HepG2 (cell line): Measurements from ENCODE around the gene PNKD.

Experiments
- CEBPB ChIP-seq: IDR thresholded peaks from 2 replicates; pipeline ENCODE4 v1.6.1; 2011; ENCODE audit warnings: low read depth, low read length, improper control_type of control experiment, borderline replicate concordance
- MEIS1 ChIP-seq: sonication (generic); formaldehyde crosslinking; IDR thresholded peaks from 2 replicates; pipeline ENCODE4 v1.9.0; 2021; ENCODE audit warnings: mild to moderate bottlenecking, missing genetic modification reagents, moderate library complexity, borderline replicate concordance
- MXI1 ChIP-seq: IDR thresholded peaks from 3 replicates; pipeline ENCODE4 v1.6.1; 2012; ENCODE audit warnings: low read depth, low read length, inconsistent platforms, borderline replicate concordance
- PRPF4 ChIP-seq: fragments of 200-400 bp; formaldehyde crosslinking; IDR thresholded peaks from 2 replicates; pipeline ENCODE4 v1.6.1; 2016; ENCODE audit warnings: low read length, low read depth; ENCODE audit not compliant: poor library complexity, severe bottlenecking
- TF ChIP-seq, protein P1 (sequence below): sonication (generic); formaldehyde crosslinking; IDR thresholded peaks from 2 replicates; pipeline ENCODE4 v1.4.0; 2020; ENCODE audit warnings: missing genetic modification reagents, borderline replicate concordance

DNA sequence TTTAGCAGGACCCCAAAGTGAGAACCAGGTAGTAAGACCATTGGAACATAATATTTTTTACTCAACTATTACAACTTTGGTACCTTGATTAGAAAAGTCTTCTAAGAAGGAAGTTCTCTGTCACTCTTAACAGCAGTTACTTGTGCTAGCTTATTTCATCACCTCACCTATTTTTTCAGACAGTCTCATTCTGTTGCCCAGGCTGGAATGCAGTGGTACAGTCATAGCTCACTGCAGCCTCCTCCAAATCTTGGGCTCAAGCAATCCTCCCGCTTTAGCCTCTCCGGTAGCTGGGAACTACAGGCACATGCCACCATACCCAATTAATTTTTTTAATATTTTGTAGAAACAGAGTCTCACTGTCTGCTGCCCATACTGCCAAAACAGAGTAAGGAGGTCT, 35.3 kb upstream of the PNKD start:
- no peak for TF ChIP-seq PRPF4
- no peak for TF ChIP-seq MEIS1 (CRISPR knock-in tag)
- TF ChIP-seq, protein P1, sequence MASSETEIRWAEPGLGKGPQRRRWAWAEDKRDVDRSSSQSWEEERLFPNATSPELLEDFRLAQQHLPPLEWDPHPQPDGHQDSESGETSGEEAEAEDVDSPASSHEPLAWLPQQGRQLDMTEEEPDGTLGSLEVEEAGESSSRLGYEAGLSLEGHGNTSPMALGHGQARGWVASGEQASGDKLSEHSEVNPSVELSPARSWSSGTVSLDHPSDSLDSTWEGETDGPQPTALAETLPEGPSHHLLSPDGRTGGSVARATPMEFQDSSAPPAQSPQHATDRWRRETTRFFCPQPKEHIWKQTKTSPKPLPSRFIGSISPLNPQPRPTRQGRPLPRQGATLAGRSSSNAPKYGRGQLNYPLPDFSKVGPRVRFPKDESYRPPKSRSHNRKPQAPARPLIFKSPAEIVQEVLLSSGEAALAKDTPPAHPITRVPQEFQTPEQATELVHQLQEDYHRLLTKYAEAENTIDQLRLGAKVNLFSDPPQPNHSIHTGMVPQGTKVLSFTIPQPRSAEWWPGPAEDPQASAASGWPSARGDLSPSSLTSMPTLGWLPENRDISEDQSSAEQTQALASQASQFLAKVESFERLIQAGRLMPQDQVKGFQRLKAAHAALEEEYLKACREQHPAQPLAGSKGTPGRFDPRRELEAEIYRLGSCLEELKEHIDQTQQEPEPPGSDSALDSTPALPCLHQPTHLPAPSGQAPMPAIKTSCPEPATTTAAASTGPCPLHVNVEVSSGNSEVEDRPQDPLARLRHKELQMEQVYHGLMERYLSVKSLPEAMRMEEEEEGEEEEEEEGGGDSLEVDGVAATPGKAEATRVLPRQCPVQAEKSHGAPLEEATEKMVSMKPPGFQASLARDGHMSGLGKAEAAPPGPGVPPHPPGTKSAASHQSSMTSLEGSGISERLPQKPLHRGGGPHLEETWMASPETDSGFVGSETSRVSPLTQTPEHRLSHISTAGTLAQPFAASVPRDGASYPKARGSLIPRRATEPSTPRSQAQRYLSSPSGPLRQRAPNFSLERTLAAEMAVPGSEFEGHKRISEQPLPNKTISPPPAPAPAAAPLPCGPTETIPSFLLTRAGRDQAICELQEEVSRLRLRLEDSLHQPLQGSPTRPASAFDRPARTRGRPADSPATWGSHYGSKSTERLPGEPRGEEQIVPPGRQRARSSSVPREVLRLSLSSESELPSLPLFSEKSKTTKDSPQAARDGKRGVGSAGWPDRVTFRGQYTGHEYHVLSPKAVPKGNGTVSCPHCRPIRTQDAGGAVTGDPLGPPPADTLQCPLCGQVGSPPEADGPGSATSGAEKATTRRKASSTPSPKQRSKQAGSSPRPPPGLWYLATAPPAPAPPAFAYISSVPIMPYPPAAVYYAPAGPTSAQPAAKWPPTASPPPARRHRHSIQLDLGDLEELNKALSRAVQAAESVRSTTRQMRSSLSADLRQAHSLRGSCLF (CRISPR knock-in tag), result no peak
- no peak for TF ChIP-seq MXI1
- no peak for TF ChIP-seq CEBPB
